Stimulated activated CD4-positive, alpha-beta T cell treated with anti-CD3 and anti-CD28 coated beads, Interleukin-15, amount 100 ng/mL, for 24 hours (primary cell): ENCODE measurements around the gene FAM89B.

Experiments used
- DNase-seq: peaks from one replicate; pipeline ENCODE4 v3.0.0-alpha.2; 2020

Gene FAM89B

DNA sequence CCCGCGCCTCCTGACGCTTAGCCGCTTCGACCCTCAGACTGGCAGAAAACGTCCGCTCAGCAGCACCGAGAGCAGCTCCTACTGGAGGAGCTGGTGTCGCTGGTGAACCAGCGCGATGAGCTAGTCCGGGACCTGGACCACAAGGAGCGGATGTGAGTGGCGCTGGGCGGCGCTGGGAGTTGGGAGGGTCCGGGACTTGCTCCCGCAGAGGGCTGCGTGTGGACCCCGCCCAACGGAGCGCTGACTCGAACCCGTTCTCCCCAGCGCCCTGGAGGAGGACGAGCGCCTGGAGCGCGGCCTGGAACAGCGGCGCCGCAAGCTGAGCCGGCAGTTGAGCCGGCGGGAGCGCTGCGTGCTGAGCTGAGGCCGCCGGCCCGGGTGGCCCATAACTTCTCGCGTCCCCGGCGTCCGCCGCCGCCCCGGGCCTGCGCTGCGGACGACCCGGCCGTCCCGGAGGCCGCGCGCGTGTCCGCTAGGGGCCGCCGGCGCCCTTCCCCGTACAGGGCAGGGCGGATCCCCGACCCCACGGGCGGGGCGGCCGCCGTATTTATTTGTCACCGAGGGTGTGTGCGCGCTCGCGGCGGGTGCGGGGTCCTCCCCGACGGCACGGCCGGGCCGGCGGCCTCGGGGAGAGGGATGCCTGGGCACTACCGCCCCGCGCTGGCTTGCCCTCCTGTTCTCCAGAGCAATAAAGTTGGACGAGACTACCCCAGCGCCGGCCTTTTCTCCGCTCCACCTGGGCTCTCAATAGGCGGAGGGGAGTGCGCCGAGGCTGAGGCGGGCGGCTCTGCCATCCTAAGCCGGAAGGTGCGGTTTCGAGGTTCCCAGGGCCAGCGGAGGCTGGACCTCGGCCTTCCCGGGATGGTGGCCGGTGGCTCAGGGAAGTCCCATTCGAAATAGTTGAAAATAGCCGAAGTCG lies 19.9 kb downstream of the FAM89B start:
- DNase-seq: no peak

DNA sequence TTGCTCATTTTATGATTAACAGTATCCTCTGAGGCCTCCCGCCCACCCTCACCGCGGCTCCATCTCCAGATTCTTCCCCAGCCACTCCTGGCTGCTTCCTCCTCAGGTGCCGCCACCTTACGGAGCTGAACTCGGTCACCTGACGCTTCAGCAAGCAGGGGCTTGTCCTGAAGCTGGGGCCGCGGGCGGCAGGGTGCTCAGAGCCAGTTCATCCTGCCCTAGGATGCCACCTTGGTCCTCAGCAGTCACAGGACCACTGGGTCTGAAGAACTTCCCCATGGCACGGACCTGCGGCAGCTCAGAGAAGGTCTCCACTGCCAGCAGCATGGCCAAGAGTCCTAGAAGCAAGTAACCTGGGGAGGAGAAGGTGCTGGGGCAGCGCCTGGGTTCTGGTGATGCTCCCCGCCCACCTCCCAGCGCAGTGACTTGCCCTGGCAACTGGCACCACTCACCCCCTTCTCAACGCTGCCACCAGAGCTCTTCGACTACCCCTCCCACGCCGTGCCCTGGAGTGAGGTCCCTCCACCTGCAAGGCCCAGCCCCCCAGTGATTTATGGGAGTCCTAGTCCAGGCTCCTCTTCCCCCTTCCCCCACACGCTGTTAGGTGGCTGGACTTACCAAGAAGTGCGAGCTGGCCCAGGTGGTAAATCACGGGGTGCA lies 20.6 kb downstream of the FAM89B start:
- no peak for DNase-seq

DNA sequence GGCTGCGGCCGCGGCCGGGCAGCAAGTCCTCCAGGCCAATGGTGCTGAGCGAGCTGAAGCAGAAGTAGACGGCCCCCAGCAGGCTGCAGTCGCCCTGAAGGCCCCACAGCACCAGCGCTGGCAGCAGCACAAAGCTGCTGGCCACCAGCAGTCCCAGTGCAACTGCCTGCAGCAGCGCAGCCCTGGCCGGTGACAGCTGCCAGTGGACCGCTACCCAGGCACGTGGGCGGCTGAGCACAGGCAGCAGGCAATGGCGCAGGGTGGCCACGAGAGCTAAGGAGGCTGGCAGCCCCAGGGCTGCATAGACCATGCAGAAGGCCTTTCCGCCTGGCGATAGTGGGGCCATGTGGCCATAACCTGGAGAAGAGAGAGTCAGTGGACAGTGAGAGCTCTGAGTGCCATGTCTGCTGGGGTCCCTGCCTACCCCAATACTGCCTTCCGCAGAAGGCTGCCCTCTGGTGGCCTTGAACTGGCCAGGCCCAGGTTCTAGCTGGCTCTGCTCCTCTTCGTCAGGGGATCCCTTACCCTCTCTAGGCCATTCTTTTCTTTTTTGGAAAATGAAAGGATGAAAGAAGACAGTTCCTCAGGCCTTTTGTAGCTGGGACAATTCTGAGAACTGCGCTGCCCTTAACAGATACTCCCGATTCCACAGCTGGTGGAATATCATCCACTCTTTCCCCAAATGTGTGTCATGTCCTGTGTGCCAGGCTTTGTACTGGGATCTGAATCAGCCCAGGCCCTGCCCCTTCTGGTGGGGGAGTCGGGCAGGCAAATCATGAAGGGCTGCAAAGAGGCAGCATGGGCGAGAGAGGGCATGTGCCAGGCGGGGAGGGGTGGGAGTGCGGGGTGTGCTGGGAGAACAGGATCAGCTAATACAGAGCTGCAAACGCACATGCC lies 21.4 kb downstream of the FAM89B start:
- peak; percentile 60 for DNase-seq

DNA sequence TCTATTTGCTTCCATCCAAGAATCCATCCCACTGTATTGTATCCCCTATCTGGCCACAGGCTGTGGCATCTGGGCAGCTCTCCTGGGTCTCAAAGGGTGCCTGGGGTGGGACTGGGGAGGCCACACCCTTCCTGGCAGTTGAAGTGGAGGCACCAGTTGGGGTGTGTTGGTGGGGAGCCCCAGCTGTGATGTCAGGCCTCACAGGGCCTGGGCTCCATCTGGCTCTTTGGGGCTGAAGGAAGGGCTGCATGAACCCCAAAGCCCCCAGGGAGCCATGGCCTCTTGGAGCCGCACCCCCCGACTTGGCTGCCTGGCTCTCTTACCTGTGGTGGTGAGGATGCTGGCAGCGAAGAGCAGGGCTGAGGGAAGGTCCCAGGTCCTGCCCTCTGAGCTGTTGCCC lies 22.8 kb downstream of the FAM89B start:
- DNase-seq: no peak

DNA sequence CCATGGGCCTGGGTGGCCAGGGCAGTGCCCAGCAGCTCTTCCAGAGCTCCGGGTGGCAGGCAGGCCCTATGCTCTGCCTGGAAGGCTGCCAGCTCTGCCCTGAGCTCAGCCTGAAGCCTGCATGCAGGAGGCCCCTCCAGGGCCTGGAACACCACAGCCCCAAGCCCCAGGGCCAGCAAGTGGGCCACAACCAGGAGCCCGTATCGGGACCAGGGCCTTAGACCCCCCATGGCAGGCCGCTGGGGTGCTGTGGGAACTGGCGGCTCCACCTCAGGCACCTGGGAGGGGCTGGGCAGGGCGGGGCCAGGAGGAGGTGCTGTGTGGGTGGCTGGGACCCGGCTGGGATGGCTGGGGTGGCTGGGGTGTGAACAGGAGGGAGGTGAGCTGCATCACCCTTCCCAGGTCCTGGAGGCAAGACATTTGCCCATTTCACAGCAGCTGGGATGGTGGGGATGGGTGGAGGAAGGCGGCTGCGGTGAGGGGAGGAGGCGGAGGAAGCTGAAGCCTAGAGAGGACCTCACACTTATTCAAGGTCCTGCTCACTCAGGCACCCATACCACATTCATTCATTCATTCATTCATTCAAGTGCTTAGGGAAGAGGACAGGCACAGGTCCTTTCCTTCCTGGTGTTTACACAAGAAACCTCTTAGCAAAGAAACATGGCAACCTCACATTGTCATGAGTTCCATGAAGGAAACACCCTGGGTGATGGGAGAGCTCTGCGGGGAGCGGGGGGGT lies 23.4 kb downstream of the FAM89B start, which contains the start of gene KCNK7:
KCNK7 (minus strand) TSS at position 258 of the 739 bp plus-strand sequence; CDS start at position 230, 28 bp downstream.
- DNase-seq: peak; percentile 40

DNA sequence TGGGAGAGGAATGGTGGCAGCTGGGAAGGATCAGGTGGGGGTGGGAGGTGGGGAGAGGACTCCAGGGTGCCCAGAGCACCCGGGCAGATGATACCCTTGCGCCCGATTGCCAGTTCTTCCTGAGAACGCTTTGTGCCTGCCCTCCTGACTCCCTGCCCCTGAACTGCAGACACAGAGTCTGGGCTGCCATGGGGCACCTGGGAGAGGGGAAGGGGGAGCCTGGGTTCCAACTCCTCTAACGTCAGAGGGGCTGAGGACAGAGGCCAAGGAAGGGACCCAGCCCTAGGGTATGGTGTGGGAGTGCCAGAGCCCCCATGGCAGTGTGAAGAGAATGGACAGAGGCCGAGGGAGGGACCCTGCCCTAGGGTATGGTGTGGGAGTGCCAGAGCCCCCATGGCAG lies 24.2 kb downstream of the FAM89B start:
- DNase-seq: no peak

DNA sequence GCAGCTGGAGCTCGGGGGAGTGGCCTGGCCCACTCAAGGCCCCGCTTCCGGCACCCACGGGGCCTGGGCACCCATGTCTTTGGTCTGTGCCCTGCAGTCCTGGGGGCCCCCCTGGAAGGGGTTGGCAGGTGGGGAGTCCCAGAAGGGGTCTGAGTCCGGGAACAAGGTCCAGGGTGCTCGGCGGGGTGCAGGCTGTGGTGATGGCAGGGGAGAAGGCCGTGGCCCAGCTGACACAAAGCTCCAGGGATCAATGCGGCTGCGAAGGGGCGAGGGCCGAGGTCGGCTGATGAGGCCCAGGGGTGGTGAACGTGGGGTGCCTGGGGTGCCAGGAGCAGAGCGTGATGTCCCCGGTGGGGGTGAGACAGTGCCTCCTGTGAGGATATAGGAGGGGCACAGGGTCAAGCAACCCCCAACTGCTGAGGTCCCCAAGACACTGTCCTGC lies 25.9 kb downstream of the FAM89B start:
- no peak for DNase-seq

DNA sequence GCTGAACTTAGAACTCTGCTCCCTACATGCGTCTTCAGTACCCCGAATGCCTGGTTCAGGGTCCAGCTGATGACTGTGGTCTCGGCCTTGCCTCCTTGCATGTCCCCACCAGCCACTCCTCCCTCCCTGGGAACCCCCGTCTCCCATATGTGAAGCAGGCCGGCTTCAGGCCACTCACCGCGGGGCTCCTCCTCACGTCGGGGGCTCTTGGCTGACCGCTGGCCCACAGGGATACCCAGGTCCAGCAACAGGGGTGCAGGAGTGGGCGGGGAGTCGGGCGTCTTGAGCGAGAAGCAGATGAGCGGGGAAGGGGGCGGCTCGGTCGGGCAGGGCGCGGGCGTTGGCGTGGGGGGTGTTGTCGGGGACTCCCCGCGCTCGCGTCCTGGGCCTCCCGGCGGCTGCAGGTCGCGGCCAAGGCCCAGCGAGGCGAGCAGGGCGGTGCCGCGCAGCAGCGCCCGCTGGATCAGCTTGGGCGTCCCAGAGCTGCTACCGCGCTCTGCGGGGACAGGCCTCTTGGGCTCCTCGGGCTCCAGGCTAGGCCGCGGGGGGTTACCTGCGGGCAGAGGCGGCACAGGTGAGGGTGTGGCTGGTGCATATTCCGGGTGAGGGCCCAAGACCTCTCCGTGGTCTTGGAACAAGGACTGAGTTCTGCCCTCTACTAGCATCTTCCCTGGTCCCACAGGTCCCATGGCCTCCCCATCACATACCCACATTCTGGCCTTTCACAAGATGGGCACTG lies 27.0 kb downstream of the FAM89B start:
- no peak for DNase-seq

DNA sequence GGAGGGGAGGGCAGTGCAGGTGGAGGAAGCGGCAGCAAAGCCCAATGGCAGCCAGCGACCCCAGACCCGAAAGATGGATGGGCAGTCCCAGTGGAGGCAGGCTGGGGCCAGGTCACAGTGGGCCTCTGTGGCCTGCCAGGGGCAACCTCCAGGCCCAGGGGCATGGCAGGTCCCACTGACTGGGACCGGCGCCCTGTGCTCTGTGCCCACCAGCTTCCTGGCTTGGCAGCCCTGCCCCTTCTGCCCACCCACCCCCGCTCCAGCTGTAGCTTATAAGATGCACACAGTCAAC lies 27.6 kb downstream of the FAM89B start:
- no peak for DNase-seq

DNA sequence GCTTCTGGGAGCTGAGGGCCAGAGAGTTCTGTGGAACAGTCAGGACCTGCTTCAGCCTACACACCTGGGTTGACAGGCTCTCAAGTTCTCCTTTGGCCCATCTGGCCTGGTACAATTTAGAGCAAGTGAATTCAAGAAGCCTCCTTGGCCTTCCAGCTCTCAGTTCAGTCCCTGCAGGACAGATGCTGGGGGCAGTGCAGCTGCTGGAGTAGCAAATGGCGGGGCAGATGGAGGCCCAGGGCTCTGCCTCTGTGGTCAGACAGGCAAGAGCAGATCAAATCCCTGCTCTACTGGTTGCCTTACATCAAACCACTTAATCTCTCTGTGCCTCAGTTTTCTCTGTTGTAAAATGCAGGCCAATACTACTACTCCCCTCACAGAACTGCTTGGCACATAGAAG lies 31.9 kb downstream of the FAM89B start:
- DNase-seq: no peak

DNA sequence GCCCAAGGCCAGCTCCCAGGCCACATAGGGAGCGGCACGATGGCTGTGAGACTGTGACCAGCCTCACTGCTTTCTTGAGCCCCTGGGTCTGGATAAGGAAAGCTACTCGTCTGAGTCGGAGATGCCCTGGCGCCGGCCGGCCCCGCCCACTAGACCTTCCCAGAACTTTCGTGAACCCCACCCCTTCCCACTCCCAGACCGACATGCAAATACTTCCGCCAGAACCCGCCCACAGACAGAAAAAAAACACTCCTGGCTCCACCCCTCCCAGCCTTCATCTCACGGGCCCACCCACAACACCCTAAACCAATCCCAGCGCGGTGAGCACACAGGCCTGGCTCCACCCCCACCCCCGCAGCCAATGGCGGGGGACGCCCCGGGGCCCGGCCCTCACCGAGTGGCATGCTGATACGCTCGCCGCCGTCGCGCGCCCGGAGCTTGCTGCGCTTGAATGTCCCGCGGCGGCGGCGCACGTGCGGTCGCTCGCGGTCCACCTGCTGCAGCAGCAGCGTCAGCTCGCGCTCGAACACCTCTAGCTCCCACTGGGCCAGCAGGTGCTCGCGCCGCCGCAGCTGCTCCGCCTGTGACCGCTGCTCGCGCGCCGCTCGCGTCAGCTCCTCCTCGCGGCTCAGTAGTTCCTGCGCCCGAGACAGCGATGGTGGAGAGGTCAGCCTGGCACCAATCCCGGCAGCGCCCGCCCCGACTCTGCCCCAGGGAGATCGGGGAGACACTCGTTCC lies 34.7 kb downstream of the FAM89B start:
- DNase-seq: peak; percentile 33

DNA sequence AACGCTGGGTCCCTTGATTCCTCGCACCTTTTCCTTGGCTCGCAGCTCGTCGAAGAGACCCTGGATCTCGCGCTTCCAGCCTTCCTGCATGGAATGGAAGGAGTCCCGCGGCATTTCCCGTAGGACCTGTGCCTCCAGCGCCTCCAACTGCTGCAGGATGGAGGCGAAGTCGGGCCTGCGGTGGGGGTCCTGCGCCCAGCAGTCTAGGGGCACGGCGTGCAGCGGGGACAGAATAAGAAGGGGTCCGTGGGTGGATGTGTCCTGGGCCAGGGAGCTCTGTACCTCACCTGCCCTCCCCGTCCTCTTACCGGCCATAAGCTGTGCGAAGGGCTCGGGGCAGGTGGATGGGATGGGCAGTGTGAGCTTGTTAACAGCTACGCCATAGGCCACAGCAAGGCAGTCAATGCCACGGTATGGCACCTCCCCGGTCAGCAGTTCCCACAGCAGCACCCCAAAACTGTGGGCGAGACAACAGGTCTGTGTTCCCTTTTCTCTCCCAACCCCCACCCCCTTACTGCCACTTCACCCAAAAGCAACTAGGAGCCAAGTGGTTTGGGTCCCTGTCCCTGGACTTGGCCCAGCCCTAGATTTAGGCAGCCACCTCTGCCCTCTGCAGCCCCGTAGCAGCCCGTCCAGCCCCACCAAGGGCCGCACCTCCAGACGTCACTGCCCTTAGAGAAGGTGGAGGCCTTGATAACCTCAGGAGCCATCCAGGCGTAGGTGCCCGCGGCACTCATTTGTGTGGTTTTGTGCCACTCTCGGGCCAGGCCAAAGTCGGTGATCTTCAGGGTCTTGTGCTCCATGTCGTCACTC lies 35.5 kb downstream of the FAM89B start:
- no peak for DNase-seq

DNA sequence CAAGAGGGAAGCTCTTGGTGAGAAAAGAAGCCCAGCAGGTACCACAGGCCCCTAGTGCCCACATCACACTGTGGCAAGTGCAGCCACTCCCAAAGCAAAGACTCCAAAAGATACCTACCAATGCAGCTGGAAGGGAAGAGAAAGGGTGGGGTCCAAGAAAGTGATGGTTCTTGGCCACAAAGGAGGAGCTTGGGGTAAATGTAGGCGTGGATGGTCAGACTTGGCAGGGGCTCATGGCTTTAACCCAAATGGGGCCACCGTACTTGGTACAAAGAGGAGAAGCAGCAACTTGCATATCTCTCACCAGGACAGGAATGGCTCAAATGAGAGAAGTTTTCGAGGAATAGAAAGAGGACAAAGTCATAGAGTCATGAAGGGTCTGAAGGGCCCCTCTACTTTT lies 36.9 kb downstream of the FAM89B start:
- DNase-seq: no peak

DNA sequence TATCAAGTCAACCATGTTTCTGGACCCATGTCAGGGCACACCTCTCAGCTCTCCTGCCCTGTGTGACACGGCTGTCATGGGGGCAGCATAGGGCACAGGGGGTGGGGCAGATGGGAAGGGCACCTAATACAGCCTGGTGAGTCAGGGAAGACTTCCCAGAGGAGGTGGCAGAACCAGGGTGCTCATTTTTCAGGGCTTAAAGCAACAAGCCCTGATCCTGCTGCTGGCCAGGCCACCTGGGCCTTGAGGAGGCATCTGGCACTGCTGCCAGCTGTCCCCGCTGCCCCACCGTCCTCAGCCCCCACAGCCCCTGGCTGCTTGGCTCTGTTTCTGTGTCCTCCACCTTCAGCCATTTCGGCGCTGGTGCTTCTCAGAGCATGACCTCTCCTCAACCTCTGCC lies 37.3 kb downstream of the FAM89B start:
- no peak for DNase-seq

DNA sequence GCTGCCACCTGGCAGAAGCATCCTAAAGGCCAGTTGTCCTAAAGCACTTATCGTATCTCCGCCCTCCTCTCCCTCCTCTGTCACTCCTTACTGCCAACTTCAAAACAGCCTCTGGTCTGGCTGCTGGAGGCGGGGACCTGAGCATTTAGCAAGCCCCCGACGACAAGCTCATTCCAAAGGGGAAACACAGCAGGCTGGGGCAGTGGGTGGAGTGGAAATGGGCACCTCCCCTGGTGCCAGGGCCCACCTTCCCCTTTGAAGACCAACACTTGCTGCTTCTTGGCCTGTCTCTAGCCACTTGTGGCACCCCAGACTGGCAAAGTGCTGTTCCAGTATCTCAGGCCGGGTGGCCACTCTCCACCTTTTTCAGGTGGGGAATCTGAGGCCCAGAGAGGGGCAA lies 38.1 kb downstream of the FAM89B start:
- DNase-seq: no peak

DNA sequence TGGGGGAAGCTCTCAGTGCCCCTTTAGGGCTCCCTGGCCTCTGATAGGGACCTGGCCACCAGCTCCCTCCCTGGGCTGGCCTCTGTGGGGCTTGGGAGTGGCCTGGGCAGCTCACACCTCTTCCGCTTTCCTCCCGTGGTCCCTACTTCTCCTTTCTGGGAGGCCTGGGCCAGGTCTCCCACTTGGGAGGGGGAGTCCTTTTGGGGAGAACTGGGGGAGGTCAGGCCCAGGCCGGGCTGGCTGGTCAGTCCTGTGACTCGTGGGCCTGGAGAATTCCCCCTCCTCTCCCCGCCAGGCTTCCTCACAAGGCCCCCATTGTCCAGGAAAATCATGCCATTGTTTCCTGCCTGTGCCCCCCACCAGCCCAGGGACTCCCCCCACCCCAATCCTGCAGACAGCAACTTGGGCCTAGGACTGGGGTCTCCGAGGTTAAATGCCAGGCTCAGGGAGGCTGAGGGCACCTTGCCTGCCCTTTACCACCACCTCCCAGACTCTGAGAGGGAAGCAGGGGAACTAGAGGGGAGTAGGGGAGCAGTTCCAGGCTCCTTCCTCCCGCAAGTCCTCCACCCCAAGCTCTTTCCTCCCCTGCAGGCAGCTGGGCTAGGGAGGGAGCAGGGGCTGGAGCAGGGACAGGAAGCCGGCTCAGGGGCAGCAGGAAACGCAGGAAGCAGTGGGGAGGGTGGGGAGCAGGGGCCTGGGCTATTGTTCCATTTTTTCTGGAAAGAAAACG lies 38.9 kb downstream of the FAM89B start:
- no peak for DNase-seq

DNA sequence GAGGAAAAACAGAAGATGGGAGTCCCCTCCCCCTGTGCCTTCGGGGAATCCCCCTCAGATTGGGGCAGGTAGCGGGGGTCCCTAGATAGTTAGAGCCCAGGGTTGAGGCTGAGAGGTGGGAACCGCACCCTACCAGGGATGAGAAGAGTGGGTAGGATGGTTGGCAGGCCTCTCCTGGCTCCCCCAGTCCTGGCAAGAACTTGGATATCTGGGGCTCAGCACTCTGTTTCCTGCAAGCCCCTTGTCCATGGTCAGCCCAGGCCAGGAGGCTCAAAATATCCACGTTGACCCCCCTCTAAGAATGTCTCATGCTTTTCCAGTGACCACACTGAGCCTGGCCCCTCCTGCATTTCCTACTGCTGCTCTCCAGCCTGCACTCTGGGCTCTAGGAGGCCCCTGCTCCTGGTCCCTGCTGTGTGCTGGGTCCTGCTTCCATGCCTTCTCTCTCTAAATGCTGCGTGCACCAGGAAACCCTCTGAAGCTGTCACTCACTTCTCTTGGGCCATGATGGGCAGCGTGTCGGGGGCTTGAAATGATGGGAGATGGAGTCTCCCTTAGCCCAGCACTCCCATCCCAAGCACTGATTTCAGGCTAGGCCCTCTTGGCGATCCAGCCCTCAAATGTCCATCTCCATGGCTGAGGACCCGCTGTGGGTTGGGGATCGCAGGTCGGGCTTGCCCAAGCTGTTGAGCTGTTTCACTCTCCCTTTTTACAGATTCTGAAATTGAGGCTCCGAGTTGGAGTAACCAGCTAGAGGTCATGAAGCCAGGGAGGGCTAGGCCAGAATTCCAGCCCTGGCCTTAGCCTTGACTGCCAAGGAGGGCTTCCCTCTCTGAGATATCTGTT lies 39.6 kb downstream of the FAM89B start:
- DNase-seq: no peak

DNA sequence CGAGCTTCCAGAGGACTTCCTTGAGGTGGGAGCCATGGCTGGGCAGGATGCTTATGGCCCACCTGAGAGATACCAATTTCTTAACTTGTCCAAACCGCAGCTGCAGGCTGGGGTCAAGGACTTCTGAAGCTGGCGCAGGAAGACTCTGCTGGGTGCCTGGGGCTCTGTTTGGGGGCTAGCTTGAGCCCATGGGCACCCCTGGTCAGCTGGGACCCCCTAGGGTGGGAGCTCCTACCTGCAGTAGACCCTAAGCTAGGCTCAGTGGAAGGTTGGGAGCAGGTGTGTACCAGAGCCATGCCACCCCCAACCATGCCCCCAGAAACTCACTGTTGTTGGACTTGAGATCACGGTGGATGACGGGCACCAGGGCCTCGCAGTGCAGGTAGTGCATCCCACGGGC lies 40.4 kb downstream of the FAM89B start:
- no peak for DNase-seq
